ENCODE results near the gene ARID1B.

GRCh38 chr6:157101166-157101565 is 324.0 kb downstream of the ARID1B start:
- TF ChIP-seq CTCF (IDR thresholded peaks at IDR 0.05; ENCODE audit: insufficient read depth, low read length, poor library complexity, severe bottlenecking) (no peak), EZH2phosphoT487 (conservative IDR thresholded peaks at IDR 0.05; ENCODE audit: low read length) (no peak)
